Measurements from ENCODE around the gene ARL10. TPM values are rescaled to one million over a fixed set of nuclear protein-coding genes. Genes with fewer than 3 reads are reported as not detected.

Gene ARL10
- total RNA-seq, 1 donor from 2014 or later: 14.3 TPM

GRCh38 chr5:176426876-176427275 is 61.6 kb downstream of the ARL10 start:
- peaks cover 2% of the 10 kb centered on the region for H3K4me1 Mint-ChIP-seq (ENCODE audit: low read depth, unreplicated experiment)

GRCh38 chr5:176427971-176428370 is 62.7 kb downstream of the ARL10 start:
- Histone ChIP-seq H3K79me2 (ENCODE audit: insufficient read depth, low read length) (no peaks in the 10 kb centered on the region), H4K20me1 (ENCODE audit: insufficient read depth, low read length) (no peaks in the 10 kb centered on the region), H2AFZ (ENCODE audit: low read depth, low read length) (no peak overlapping the region), H3K4me2 (ENCODE audit: low read length) (no peak overlapping the region), H3K9me3 (ENCODE audit: insufficient read depth, low read depth, low read length) (no peaks in the 10 kb centered on the region), H3K27ac (ENCODE audit: low read depth, low read length) (no peak overlapping the region), H3K27me3 (ENCODE audit: insufficient read depth, low read length) (peaks cover 19% of the 10 kb centered on the region), H3K36me3 (ENCODE audit: insufficient read depth, low read length) (no peaks in the 10 kb centered on the region), H3K4me1 (ENCODE audit: insufficient read depth, low read length) (no peaks in the 10 kb centered on the region), H3K4me3 (ENCODE audit: insufficient read depth, low read depth, low read length) (no peak overlapping the region), H3K9ac (ENCODE audit: low read length) (no peak overlapping the region)
- Mint-ChIP-seq H3K4me1 (ENCODE audit: low read depth, unreplicated experiment) (peaks cover 2% of the 10 kb centered on the region), H3K4me3 (ENCODE audit: unreplicated experiment) (no peak overlapping the region), H3K9me3 (ENCODE audit: unreplicated experiment) (peaks cover 2% of the 10 kb centered on the region), H3K27ac (ENCODE audit: unreplicated experiment) (no peak overlapping the region), H3K36me3 (ENCODE audit: low read depth, unreplicated experiment) (no peaks in the 10 kb centered on the region), H3K27me3 (ENCODE audit: low read depth, unreplicated experiment) (no peaks in the 10 kb centered on the region)
- FAIRE-seq: no peak
- DNase-seq (ENCODE audit: low read depth): no peak
- TF ChIP-seq CTCF (IDR thresholded peaks at IDR 0.05; ENCODE audit: insufficient read depth, low read depth, low read length): no peak
- TF ChIP-seq EZH2 (IDR thresholded peaks at IDR 0.05; ENCODE audit: insufficient read depth, low read length): no peak

More at GRCh38 chr5:176426876-176427275, 61.6 kb downstream of the ARL10 start:
- H3K27me3 Mint-ChIP-seq (ENCODE audit: low read depth, unreplicated experiment): no peaks in the 10 kb centered on the region
- no peak overlapping the region for H3K27ac ChIP-seq (ENCODE audit: low read depth, low read length)
- no peak overlapping the region for H3K9ac ChIP-seq (ENCODE audit: low read length)
- no peaks in the 10 kb centered on the region for H3K36me3 Mint-ChIP-seq (ENCODE audit: low read depth, unreplicated experiment)
- H3K27me3 ChIP-seq (ENCODE audit: insufficient read depth, low read length): peaks cover 13% of the 10 kb centered on the region
- TF ChIP-seq EZH2 (IDR thresholded peaks at IDR 0.05; ENCODE audit: insufficient read depth, low read length) (no peak), CTCF (IDR thresholded peaks at IDR 0.05; ENCODE audit: insufficient read depth, low read depth, low read length) (no peak)
- H4K20me1 ChIP-seq (ENCODE audit: insufficient read depth, low read length): no peaks in the 10 kb centered on the region
- H3K4me1 ChIP-seq (ENCODE audit: insufficient read depth, low read length): no peaks in the 10 kb centered on the region
- no peak overlapping the region for H3K4me3 ChIP-seq (ENCODE audit: insufficient read depth, low read depth, low read length)
- no peaks in the 10 kb centered on the region for H3K9me3 ChIP-seq (ENCODE audit: insufficient read depth, low read depth, low read length)
- H3K4me3 Mint-ChIP-seq (ENCODE audit: unreplicated experiment): no peak overlapping the region
- no peak for FAIRE-seq
- H2AFZ ChIP-seq (ENCODE audit: low read depth, low read length): no peak overlapping the region
- H3K79me2 ChIP-seq (ENCODE audit: insufficient read depth, low read length): no peaks in the 10 kb centered on the region
- peaks cover 6% of the 10 kb centered on the region for H3K9me3 Mint-ChIP-seq (ENCODE audit: unreplicated experiment)
- no peak overlapping the region for H3K4me2 ChIP-seq (ENCODE audit: low read length)
- no peaks in the 10 kb centered on the region for H3K36me3 ChIP-seq (ENCODE audit: insufficient read depth, low read length)
- no peak for DNase-seq (ENCODE audit: low read depth)
- no peak overlapping the region for H3K27ac Mint-ChIP-seq (ENCODE audit: unreplicated experiment)

- Histone ChIP-seq H4K20me1 (ENCODE audit: insufficient read depth, low read length) (no peaks in the 10 kb centered on the region), H3K27ac (ENCODE audit: low read depth, low read length) (no peak overlapping the region), H3K4me2 (ENCODE audit: low read length) (no peak overlapping the region), H3K4me1 (ENCODE audit: insufficient read depth, low read length) (no peaks in the 10 kb centered on the region), H3K79me2 (ENCODE audit: insufficient read depth, low read length) (no peaks in the 10 kb centered on the region), H3K27me3 (ENCODE audit: insufficient read depth, low read length) (peaks cover 16% of the 10 kb centered on the region), H3K9ac (ENCODE audit: low read length) (no peak overlapping the region), H3K9me3 (ENCODE audit: insufficient read depth, low read depth, low read length) (no peaks in the 10 kb centered on the region), H3K36me3 (ENCODE audit: insufficient read depth, low read length) (no peaks in the 10 kb centered on the region), H2AFZ (ENCODE audit: low read depth, low read length) (no peak overlapping the region), H3K4me3 (ENCODE audit: insufficient read depth, low read depth, low read length) (no peak overlapping the region)
- no peak for TF ChIP-seq CTCF (IDR thresholded peaks at IDR 0.05; ENCODE audit: insufficient read depth, low read depth, low read length)
- no peaks in the 10 kb centered on the region for H3K27me3 Mint-ChIP-seq (ENCODE audit: low read depth, unreplicated experiment)
- no peak overlapping the region for H3K4me3 Mint-ChIP-seq (ENCODE audit: unreplicated experiment)
- DNase-seq (ENCODE audit: low read depth) (no peak), FAIRE-seq (no peak)
- no peaks in the 10 kb centered on the region for H3K36me3 Mint-ChIP-seq (ENCODE audit: low read depth, unreplicated experiment)
- no peak overlapping the region for H3K27ac Mint-ChIP-seq (ENCODE audit: unreplicated experiment)
- H3K9me3 Mint-ChIP-seq (ENCODE audit: unreplicated experiment): no peaks in the 10 kb centered on the region
- H3K4me1 Mint-ChIP-seq (ENCODE audit: low read depth, unreplicated experiment): no peaks in the 10 kb centered on the region
These were observed 64.7 kb downstream of the ARL10 start for GRCh38 chr5:176429972-176430371.

Small RNA genes within 50 kb of the gene (microRNA-seq; reads per million reads assigned to microRNA genes)
- gene MIR1271: 13.1 reads per million, percentile 41 among the genes with 10 or more reads in this experiment

Other genes with a start within 250 kb of the ARL10 start
- 9.0 and 10.4 TPM in 2 replicates for gene SIMC1, start 127.1 kb upstream of the ARL10 start, total RNA-seq
- 163 and 164 TPM in 2 replicates for gene KIAA1191, start 3.7 kb upstream of the ARL10 start, total RNA-seq
- 39.3 and 46.3 TPM in 2 replicates for gene NOP16, start 23.1 kb downstream of the ARL10 start, total RNA-seq
- gene HIGD2A, start 23.3 kb downstream of the ARL10 start, total RNA-seq: 103 and 108 TPM in 2 replicates
- gene CLTB, start 51.1 kb downstream of the ARL10 start, total RNA-seq: 89.2 and 117 TPM in 2 replicates
- gene FAF2, start 82.9 kb downstream of the ARL10 start, total RNA-seq: 56.2 and 58.5 TPM in 2 replicates
- 47.8 and 59.8 TPM in 2 replicates for gene RNF44, start 171.9 kb downstream of the ARL10 start, total RNA-seq
- gene CDHR2, start 183.9 kb downstream of the ARL10 start, total RNA-seq: 0.43 and 0.50 TPM in 2 replicates
- gene GPRIN1, start 244.7 kb downstream of the ARL10 start, total RNA-seq: 6.8 and 8.2 TPM in 2 replicates

Data from astrocyte (in vitro differentiated cells and primary cell).